Trophoblast cell (in vitro differentiated cells and primary cell): ENCODE measurements around the gene FGF18.
A peak's percentile ranks its signal among the peaks of the same experiment; 100 is the strongest.

ENCODE experiments used
- DNase-seq, 2 donors: peaks; one replicate each; pipeline ENCODE4 v3.0.0-alpha.2; 2016
- H2AFZ ChIP-seq: 2 replicates; pipeline ENCODE4 v1.6.1; 2013; ENCODE audit warnings: low read length, moderate library complexity, mild to moderate bottlenecking; ENCODE audit not compliant: insufficient read depth, poor library complexity
- H2AK5ac ChIP-seq: 2 replicates; pipeline ENCODE4 v1.6.1; 2013; ENCODE audit warnings: mild to moderate bottlenecking, low read length
- H2BK120ac ChIP-seq: 2 replicates; pipeline ENCODE4 v1.6.1; 2013; ENCODE audit warnings: low read length, mild to moderate bottlenecking, moderate library complexity; ENCODE audit not compliant: insufficient read depth, poor library complexity
- H2BK12ac ChIP-seq: 2 replicates; pipeline ENCODE4 v1.6.1; 2013; ENCODE audit warnings: mild to moderate bottlenecking, low read length, moderate library complexity
- H2BK5ac ChIP-seq: 2 replicates; pipeline ENCODE4 v1.6.1; 2013; ENCODE audit warnings: low read length, low read depth, moderate library complexity, mild to moderate bottlenecking; ENCODE audit not compliant: poor library complexity
- H3K14ac ChIP-seq: 2 replicates; pipeline ENCODE4 v1.6.1; 2013; ENCODE audit warnings: mild to moderate bottlenecking, low read length
- H3K18ac ChIP-seq: 2 replicates; pipeline ENCODE4 v1.6.1; 2013; ENCODE audit warnings: mild to moderate bottlenecking, low read length
- H3K23ac ChIP-seq: 2 replicates; pipeline ENCODE4 v1.6.1; 2013; ENCODE audit warnings: low read length
- H3K27ac ChIP-seq: 2 replicates; pipeline ENCODE4 v1.5.1; 2013; ENCODE audit warnings: low read depth, mild to moderate bottlenecking, inconsistent platforms, low read length, moderate library complexity
- H3K27me3 ChIP-seq: 2 replicates; pipeline ENCODE4 v1.6.1; 2013; ENCODE audit warnings: inconsistent platforms, mild to moderate bottlenecking, low read length, moderate library complexity; ENCODE audit not compliant: insufficient read depth
- H3K36me3 ChIP-seq, 2 experiments: 1 replicate in 1 of 2; 2 replicates in 1 of 2; pipeline ENCODE4 v1.6.1; 2013; ENCODE audit warnings: low read length in 2 of 2, mild to moderate bottlenecking in 2 of 2, moderate library complexity in 1 of 2; ENCODE audit not compliant: insufficient read depth in 2 of 2, control insufficient read depth in 1 of 2
- H3K4ac ChIP-seq: 2 replicates; pipeline ENCODE4 v1.6.1; 2013; ENCODE audit warnings: low read depth, mild to moderate bottlenecking, low read length, moderate library complexity
- H3K4me1 ChIP-seq, 2 experiments: 1 replicate in 1 of 2; 2 replicates in 1 of 2; pipeline ENCODE4 v1.6.1; 2013; ENCODE audit warnings: low read length in 2 of 2, mild to moderate bottlenecking in 2 of 2, moderate library complexity in 1 of 2; ENCODE audit not compliant: insufficient read depth in 2 of 2, control insufficient read depth in 1 of 2
- H3K4me2 ChIP-seq: 2 replicates; pipeline ENCODE4 v1.6.1; 2013; ENCODE audit warnings: inconsistent platforms, mild to moderate bottlenecking, low read length, moderate library complexity
- H3K4me3 ChIP-seq: 2 replicates; pipeline ENCODE4 v1.5.1; 2013; ENCODE audit warnings: mild to moderate bottlenecking, low read depth, low read length, inconsistent platforms
- H3K79me1 ChIP-seq: one replicate; pipeline ENCODE4 v1.6.1; 2013; ENCODE audit warnings: low read length
- H3K79me2 ChIP-seq: 2 replicates; pipeline ENCODE4 v1.6.1; 2013; ENCODE audit warnings: low read length, mild to moderate bottlenecking; ENCODE audit not compliant: control insufficient read depth, insufficient read depth, poor library complexity
- H3K9ac ChIP-seq: 2 replicates; pipeline ENCODE4 v1.6.1; 2013; ENCODE audit warnings: mild to moderate bottlenecking, low read length
- H3K9me3 ChIP-seq: 2 replicates; pipeline ENCODE4 v1.6.1; 2013; ENCODE audit warnings: low read depth, mild to moderate bottlenecking, control low read depth, inconsistent platforms, low read length; ENCODE audit not compliant: insufficient read depth
- H4K12ac ChIP-seq: 2 replicates; pipeline ENCODE4 v1.6.1; 2013; ENCODE audit warnings: low read depth, mild to moderate bottlenecking, low read length, moderate library complexity
- H4K8ac ChIP-seq: 2 replicates; pipeline ENCODE4 v1.6.1; 2013; ENCODE audit warnings: low read depth, mild to moderate bottlenecking, low read length, moderate library complexity
- H4K91ac ChIP-seq: one replicate; pipeline ENCODE4 v1.6.1; 2013; ENCODE audit warnings: low read depth, mild to moderate bottlenecking, low read length, moderate library complexity
- WGBS: extraction: QIAGEN DNeasy Blood & Tissue Kit; methylation state at CpG from one replicate; pipeline ENCODE4 v1.1.7; 2013; ENCODE audit warnings: missing lambda C conversion rate; ENCODE audit not compliant: insufficient read length, insufficient coverage; ENCODE audit errors: extremely low coverage; 5-methylcytosine and 5-hydroxymethylcytosine counted together

The FGF18 gene

DNA sequence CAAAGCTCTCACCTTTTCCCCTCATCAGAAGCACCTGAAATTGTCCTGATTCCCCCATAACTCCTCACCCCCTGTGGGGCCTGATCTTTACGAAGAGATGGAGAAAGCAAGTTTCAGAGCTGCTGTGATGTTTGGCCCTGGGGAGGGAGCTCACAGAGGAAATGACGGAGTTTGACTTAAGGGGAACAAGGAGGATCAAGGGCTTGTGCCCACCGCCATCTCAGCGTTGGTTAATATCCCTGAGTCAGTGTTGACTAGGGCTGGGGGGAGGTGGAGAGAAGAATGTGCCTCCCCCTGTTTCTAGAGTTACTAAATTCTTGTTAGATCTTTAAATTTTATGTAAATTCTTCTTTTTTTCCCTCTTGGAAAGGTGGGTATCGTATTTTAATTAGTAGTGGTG is 27.8 kb downstream of the FGF18 start:
- Histone ChIP-seq H3K9ac (no peak overlapping the region), H3K79me1 (peaks cover 7% of the 10 kb centered on the region), H3K4me3 (no peak overlapping the region), H3K9me3 (no peaks in the 10 kb centered on the region), H3K36me3 (no peaks in the 10 kb centered on the region), H2BK5ac (no peak overlapping the region), H3K18ac (no peak overlapping the region), H2BK120ac (no peak overlapping the region), H4K8ac (no peak overlapping the region), H3K4me1 (peaks cover 5 to 8% of the 10 kb centered on the region in 2 experiments), H3K14ac (no peak overlapping the region), H2AK5ac (no peak overlapping the region), H4K12ac (no peak overlapping the region), H3K79me2 (no peaks in the 10 kb centered on the region), H3K27me3 (no peaks in the 10 kb centered on the region), H2BK12ac (no peak overlapping the region), H3K23ac (no peak overlapping the region), H2AFZ (no peak overlapping the region), H3K4ac (no peak overlapping the region), H3K27ac (no peak overlapping the region), H3K4me2 (no peak overlapping the region), H4K91ac (no peak overlapping the region)
- no CpG with 5 or more reads among the region's 5 CpGs for WGBS
- no peak for DNase-seq

DNA sequence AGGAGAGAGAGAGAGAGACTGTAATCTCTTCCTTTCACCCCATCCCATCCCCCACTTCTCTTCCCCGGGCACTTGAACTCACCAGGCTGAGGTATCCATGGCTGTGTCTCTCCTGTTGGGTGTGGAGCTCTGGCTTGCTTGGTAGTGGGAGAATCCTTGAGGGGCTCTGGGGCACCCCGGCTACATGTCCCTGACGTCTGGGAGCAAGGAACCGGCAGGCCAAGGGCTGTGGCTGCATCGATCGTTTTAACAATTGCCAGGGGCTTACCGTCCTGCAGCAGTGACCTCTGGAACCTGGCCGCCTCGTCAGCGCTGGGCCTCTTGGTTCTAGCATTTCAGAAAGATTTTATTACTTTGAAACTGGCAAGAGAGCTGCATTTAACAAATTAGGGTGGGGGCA is 30.0 kb downstream of the FGF18 start:
- Histone ChIP-seq H2AFZ (no peak overlapping the region), H3K27ac (no peak overlapping the region), H3K4me1 (peaks cover 5 to 8% of the 10 kb centered on the region in 2 experiments), H3K14ac (no peak overlapping the region), H2BK12ac (no peak overlapping the region), H2AK5ac (no peak overlapping the region), H4K12ac (no peak overlapping the region), H2BK120ac (no peak overlapping the region), H4K8ac (no peak overlapping the region), H4K91ac (no peak overlapping the region), H3K27me3 (no peaks in the 10 kb centered on the region), H3K36me3 (no peaks in the 10 kb centered on the region), H3K23ac (no peak overlapping the region), H3K4me2 (no peak overlapping the region), H3K4me3 (no peak overlapping the region), H3K9me3 (no peaks in the 10 kb centered on the region), H2BK5ac (no peak overlapping the region), H3K4ac (no peak overlapping the region), H3K9ac (no peak overlapping the region), H3K79me1 (peaks cover 7% of the 10 kb centered on the region), H3K79me2 (no peaks in the 10 kb centered on the region), H3K18ac (no peak overlapping the region)
- no CpG with 5 or more reads among the region's 10 CpGs for WGBS
- no peak for DNase-seq

DNA sequence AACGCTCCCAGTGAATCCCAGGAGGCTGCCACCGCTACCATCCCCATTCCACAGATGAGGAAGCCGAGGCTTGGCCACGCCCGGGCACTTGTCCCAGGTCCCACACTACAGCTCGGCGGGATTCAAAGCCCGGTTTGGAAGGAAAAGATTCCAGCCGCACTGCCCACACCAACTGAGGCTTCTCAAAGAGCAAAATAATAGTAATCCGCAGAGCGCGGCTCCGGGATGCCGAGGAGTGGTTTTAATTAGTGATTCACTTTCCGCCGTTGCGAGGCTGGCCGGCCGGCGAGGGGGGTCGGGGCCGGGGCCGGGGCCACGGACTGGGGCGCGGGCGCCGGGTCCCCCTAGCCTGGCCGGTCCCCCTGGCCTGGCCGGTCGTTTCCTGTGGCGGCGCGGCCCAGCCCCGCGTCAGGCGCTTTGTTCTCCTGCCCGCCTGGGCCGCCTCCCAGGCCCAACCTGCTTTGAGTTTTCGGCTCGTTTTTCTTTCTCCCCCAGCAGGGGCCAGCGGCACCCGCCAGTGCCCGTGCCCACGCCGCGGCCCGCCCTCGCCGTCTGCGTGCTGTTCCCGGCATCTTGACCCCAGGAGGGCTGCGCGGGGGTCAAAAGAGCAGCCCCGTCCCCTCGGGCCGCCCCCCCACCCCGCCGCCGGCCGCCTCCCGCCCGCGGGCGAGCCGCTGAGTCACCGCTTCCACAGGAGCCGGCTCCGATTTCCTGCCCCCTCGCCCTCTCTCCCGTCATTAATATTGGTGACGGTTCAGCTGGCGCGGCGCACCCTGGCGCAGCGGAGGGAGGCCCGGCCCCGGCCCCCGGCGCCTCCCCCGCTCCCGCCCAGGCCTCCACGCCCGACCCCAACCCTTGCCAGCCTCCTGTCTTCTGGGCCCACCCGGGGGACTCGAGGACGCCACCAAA is 31.2 kb downstream of the FGF18 start:
- H2BK120ac ChIP-seq: peak overlapping the region; percentile 90
- no peak overlapping the region for H2AK5ac ChIP-seq
- no peaks in the 10 kb centered on the region for H3K79me2 ChIP-seq
- peak overlapping the region; percentile 33 for H2BK5ac ChIP-seq
- no peaks in the 10 kb centered on the region for H3K9me3 ChIP-seq
- H3K27me3 ChIP-seq: no peaks in the 10 kb centered on the region
- no peak overlapping the region for H3K9ac ChIP-seq
- peak overlapping the region; percentile 60 for H3K4me2 ChIP-seq
- H4K91ac ChIP-seq: peak overlapping the region; percentile 82
- no peak overlapping the region for H3K23ac ChIP-seq
- no peaks in the 10 kb centered on the region for H3K36me3 ChIP-seq
- peak overlapping the region; percentile 85 for H3K18ac ChIP-seq
- DNase-seq: peak; percentile 10 to 50
- H4K8ac ChIP-seq: peak overlapping the region; percentile 85
- H3K14ac ChIP-seq: peak overlapping the region; percentile 85
- H2BK12ac ChIP-seq: peak overlapping the region; percentile 75
- peaks cover 7% of the 10 kb centered on the region for H3K79me1 ChIP-seq
- peaks cover 5 to 8% of the 10 kb centered on the region in 2 experiments for H3K4me1 ChIP-seq
- peak overlapping the region; percentile 35 for H2AFZ ChIP-seq
- WGBS: no CpG with 5 or more reads among the region's 88 CpGs
- peak overlapping the region; percentile 17 for H3K4ac ChIP-seq
- peak overlapping the region; percentile 60 for H3K4me3 ChIP-seq
- H4K12ac ChIP-seq: no peak overlapping the region
- H3K27ac ChIP-seq: peak overlapping the region; percentile 32

DNA sequence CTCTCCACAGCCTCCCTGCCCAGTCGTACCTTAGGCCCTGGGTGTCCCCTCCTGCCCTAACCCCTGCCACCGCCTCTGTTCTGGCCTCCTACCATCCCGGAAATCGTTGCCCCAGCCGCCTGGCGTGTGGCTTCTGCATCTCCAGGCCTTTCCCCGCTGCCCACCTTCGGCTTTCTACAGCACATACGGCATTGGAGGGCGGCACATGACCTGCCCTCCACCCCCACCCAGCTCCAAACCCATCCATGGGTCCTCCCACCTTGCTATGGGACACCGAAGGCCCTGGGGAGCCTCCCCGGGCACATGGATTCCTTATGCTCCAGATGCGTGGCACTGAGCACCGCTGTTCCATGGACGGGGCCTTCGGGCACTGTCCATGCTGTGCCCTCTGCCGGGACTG is 32.0 kb downstream of the FGF18 start:
- peak overlapping the region; percentile 7 for H2BK12ac ChIP-seq
- no peak overlapping the region for H4K12ac ChIP-seq
- no peaks in the 10 kb centered on the region for H3K36me3 ChIP-seq
- H3K14ac ChIP-seq: peak overlapping the region; percentile 67
- peak overlapping the region; percentile 26 for H3K4ac ChIP-seq
- no peak overlapping the region for H3K23ac ChIP-seq
- no peak for DNase-seq
- H3K4me1 ChIP-seq: peaks cover 5 to 8% of the 10 kb centered on the region in 2 experiments
- WGBS: no CpG with 5 or more reads among the region's 17 CpGs
- H3K27ac ChIP-seq: no peak overlapping the region
- H2BK5ac ChIP-seq: peak overlapping the region; percentile 33
- no peak overlapping the region for H2AFZ ChIP-seq
- peaks cover 7% of the 10 kb centered on the region for H3K79me1 ChIP-seq
- H3K9ac ChIP-seq: no peak overlapping the region
- H3K18ac ChIP-seq: peak overlapping the region; percentile 48
- H3K4me3 ChIP-seq: no peak overlapping the region
- no peaks in the 10 kb centered on the region for H3K9me3 ChIP-seq
- peak overlapping the region; percentile 69 for H4K91ac ChIP-seq
- H2AK5ac ChIP-seq: peak overlapping the region; percentile 43
- H3K79me2 ChIP-seq: no peaks in the 10 kb centered on the region
- peak overlapping the region; percentile 40 for H4K8ac ChIP-seq
- peak overlapping the region; percentile 43 for H2BK120ac ChIP-seq
- H3K27me3 ChIP-seq: no peaks in the 10 kb centered on the region
- H3K4me2 ChIP-seq: peak overlapping the region; percentile 45
